ENCODE data around the gene GFOD2.

The GFOD2 gene

GRCh38 chr16:67674851-67675578 lies 44.1 kb downstream of the GFOD2 start:
- TF ChIP-seq GATA2 (IDR thresholded peaks at IDR 0.05; ENCODE audit: low read depth, low read length) (no peak), GATA3 (IDR thresholded peaks at IDR 0.05; ENCODE audit: low read depth, low read length) (no peak)

GRCh38 chr16:67673712-67674580 lies 45.2 kb downstream of the GFOD2 start:
- TF ChIP-seq GATA2 (IDR thresholded peaks at IDR 0.05; ENCODE audit: low read depth, low read length) (no peak), GATA3 (IDR thresholded peaks at IDR 0.05; ENCODE audit: low read depth, low read length) (no peak)

GRCh38 chr16:67672739-67673662 lies 46.1 kb downstream of the GFOD2 start:
- TF ChIP-seq GATA3 (IDR thresholded peaks at IDR 0.05; ENCODE audit: low read depth, low read length) = no peak
- no peak for TF ChIP-seq GATA2 (IDR thresholded peaks at IDR 0.05; ENCODE audit: low read depth, low read length)

- no peak for TF ChIP-seq GATA2 (IDR thresholded peaks at IDR 0.05; ENCODE audit: low read depth, low read length)
- no peak for TF ChIP-seq GATA3 (IDR thresholded peaks at IDR 0.05; ENCODE audit: low read depth, low read length)
These were observed 46.8 kb downstream of the GFOD2 start for GRCh38 chr16:67672306-67672705.

- TF ChIP-seq GATA2 (IDR thresholded peaks at IDR 0.05; ENCODE audit: low read depth, low read length) (no peak), GATA3 (IDR thresholded peaks at IDR 0.05; ENCODE audit: low read depth, low read length) (no peak)
These were observed 49.5 kb downstream of the GFOD2 start for GRCh38 chr16:67669499-67670101.

- TF ChIP-seq GATA2 (IDR thresholded peaks at IDR 0.05; ENCODE audit: low read depth, low read length) (no peak), GATA3 (IDR thresholded peaks at IDR 0.05; ENCODE audit: low read depth, low read length) (no peak)
These were observed 50.5 kb downstream of the GFOD2 start for GRCh38 chr16:67668495-67669157.

GRCh38 chr16:67667817-67668494 lies 51.2 kb downstream of the GFOD2 start:
- no peak for TF ChIP-seq GATA3 (IDR thresholded peaks at IDR 0.05; ENCODE audit: low read depth, low read length)
- TF ChIP-seq GATA2 (IDR thresholded peaks at IDR 0.05; ENCODE audit: low read depth, low read length) = no peak

GRCh38 chr16:67667453-67667816 lies 51.7 kb downstream of the GFOD2 start:
- TF ChIP-seq GATA3 (IDR thresholded peaks at IDR 0.05; ENCODE audit: low read depth, low read length) (no peak), GATA2 (IDR thresholded peaks at IDR 0.05; ENCODE audit: low read depth, low read length) (no peak)

GRCh38 chr16:67666559-67667452 lies 52.3 kb downstream of the GFOD2 start, which contains the start of the genes C16orf86 and ENKD1:
Gene C16orf86 (plus strand): TSS chr16:67666814. CDS start chr16:67666971, 157 bp downstream.
Gene ENKD1 (minus strand): TSS chr16:67666750. CDS start chr16:67666442, 308 bp downstream.
- TF ChIP-seq GATA2 (IDR thresholded peaks at IDR 0.05; ENCODE audit: low read depth, low read length) = no peak
- no peak for TF ChIP-seq GATA3 (IDR thresholded peaks at IDR 0.05; ENCODE audit: low read depth, low read length)

- no peak for TF ChIP-seq GATA3 (IDR thresholded peaks at IDR 0.05; ENCODE audit: low read depth, low read length)
- TF ChIP-seq GATA2 (IDR thresholded peaks at IDR 0.05; ENCODE audit: low read depth, low read length) = no peak
These were observed 53.0 kb downstream of the GFOD2 start for GRCh38 chr16:67666032-67666551.

GRCh38 chr16:67665598-67665997 lies 53.5 kb downstream of the GFOD2 start:
- TF ChIP-seq GATA3 (IDR thresholded peaks at IDR 0.05; ENCODE audit: low read depth, low read length) (no peak), GATA2 (IDR thresholded peaks at IDR 0.05; ENCODE audit: low read depth, low read length) (no peak)
